Measurements from ENCODE around the gene DCUN1D1. TPM values are rescaled to one million over a fixed set of nuclear protein-coding genes. Genes with fewer than 3 reads are reported as not detected.

DCUN1D1 gene
- total and polyA plus RNA-seq, 2 of the 13 experiments (the other 11 are each of a cell fraction or from before 2014, with no cell fraction given): 10.5 to 39.7 TPM

DNA sequence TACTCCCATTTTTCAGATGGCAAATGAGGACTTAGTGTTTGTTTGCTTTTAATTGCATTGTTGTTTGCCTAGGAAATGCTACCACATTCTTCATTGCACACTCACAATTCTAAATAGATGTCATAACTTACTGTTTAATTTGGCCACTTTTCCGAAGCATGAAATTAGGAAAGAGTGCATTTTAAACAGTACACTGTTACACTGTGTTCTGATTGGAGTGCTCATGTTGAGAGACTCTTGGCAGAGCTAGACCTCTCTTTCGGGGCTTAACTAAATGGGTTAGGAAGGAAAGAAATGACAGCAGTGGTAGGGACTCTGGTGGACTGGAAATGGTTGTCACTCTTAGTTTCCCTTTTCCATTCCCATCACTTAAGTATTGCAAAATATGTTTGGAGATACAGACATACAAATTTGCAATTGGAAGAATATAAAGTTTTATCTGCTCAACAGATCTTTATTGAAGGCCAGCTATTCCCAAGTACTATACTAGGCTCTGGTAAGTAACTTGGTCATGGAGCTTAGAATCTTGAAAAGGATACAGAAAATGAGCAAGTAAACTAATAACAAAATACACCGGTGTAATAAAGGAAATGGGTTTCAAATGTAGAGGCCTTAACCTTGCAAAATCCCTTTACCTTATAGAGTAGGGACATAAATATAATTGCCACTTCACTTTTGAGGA is 90.2 kb downstream of the DCUN1D1 start (continued):
- TF ChIP-seq ARID2 (CRISPR knock-in tag; IDR thresholded peaks at IDR 0.05; ENCODE audit: borderline replicate concordance) (no peak), ZNF781 (CRISPR knock-in tag; IDR thresholded peaks at IDR 0.05; ENCODE audit: borderline replicate concordance, not compliant biosample characterization) (no peak)
- TF ChIP-seq, protein P1, sequence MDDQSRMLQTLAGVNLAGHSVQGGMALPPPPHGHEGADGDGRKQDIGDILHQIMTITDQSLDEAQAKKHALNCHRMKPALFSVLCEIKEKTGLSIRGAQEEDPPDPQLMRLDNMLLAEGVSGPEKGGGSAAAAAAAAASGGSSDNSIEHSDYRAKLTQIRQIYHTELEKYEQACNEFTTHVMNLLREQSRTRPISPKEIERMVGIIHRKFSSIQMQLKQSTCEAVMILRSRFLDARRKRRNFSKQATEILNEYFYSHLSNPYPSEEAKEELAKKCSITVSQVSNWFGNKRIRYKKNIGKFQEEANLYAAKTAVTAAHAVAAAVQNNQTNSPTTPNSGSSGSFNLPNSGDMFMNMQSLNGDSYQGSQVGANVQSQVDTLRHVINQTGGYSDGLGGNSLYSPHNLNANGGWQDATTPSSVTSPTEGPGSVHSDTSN (CRISPR knock-in tag; IDR thresholded peaks at IDR 0.05; ENCODE audit: borderline replicate concordance): no peak

Other genes with a start within 250 kb of the DCUN1D1 start
- 19.2 and 22.9 TPM in 2 replicates for gene ATP11B, start 187.0 kb downstream of the DCUN1D1 start, total RNA-seq (2016; rRNA removed; fragmentation: Illumina TruSeq; extraction: Trizol)
- gene ATP11B, start 187.0 kb downstream of the DCUN1D1 start, polyA plus RNA-seq (2011; rRNA removed): 8.4 and 10.1 TPM in 2 replicates
- 30.1 and 34.7 TPM in 2 replicates for gene MCCC1, start 119.0 kb upstream of the DCUN1D1 start, total RNA-seq (2016; rRNA removed; fragmentation: Illumina TruSeq; extraction: Trizol)
- gene MCCC1, start 119.0 kb upstream of the DCUN1D1 start, polyA plus RNA-seq (2011; rRNA removed): 9.8 and 11.7 TPM in 2 replicates
- gene LAMP3, start 182.2 kb upstream of the DCUN1D1 start, total RNA-seq (2016; rRNA removed; fragmentation: Illumina TruSeq; extraction: Trizol): 0.07 TPM in 1 of 2 replicates, not detected in the other
- 0.04 TPM in 2 replicates for gene LAMP3, start 182.2 kb upstream of the DCUN1D1 start, polyA plus RNA-seq (2011; rRNA removed)